K562 (cell line): ENCODE measurements around the gene ABHD4. TPM values are rescaled to one million over a fixed set of nuclear protein-coding genes. Genes with fewer than 3 reads are reported as not detected.

Experiments used
- ATAC-seq: fragments of 200-7000 bp; cut with Tn5 transposase; 3 replicates; pipeline ENCODE4 v1.9.1; 2020; ENCODE audit warnings: moderate library complexity
- BruUV-seq: library from RNA; stranded (reverse); fragments of 400-500 nt; replicated peaks from 2 replicates; lab custom pipeline; 2021; lab: Mats Ljungman, UMichigan
- CTCF ChIA-PET: fragments of 300-600 bp; formaldehyde crosslinking; extraction: SDS; loops from one replicate; lab custom pipeline; 2021; ENCODE audit warnings: low intra/inter-chr PET ratio; lab: Yijun Ruan, JAX
- POLR2A ChIA-PET: fragments of 300-600, 350-650 bp; sonication (Branson Sonifier 250); formaldehyde crosslinking; extraction: SDS; loops from one replicate; lab custom pipeline; 2021; ENCODE audit warnings: antibody characterized with exemption, inconsistent platforms; lab: Yijun Ruan, JAX
- DNase-seq, 4 experiments: peaks; one replicate each; pipeline versions ENCODE4 v3.0.0 to v3.0.0-alpha.2; 2011 to 2018; ENCODE audit warnings: low spot score in 3 of 4, mixed read lengths in 3 of 4; ENCODE audit errors: extremely low read depth in 1 of 4
- FAIRE-seq: peaks from 2 replicates; lab custom pipeline; 2011; peaks lifted over from hg19 to GRCh38; lab: Jason Lieb, UNC
- H2AFZ ChIP-seq: 2 replicates; pipeline ENCODE4 v1.6.0; 2011; ENCODE audit warnings: low read depth, low read length, control low read depth, inconsistent platforms
- H3K27ac ChIP-seq: fragments of 200-600 bp; 3 replicates; pipeline ENCODE4 v1.8.0; 2011; ENCODE audit warnings: low read depth, mild to moderate bottlenecking, control low read depth, inconsistent platforms, low read length, moderate library complexity, mixed read lengths; ENCODE audit errors: extremely low read depth
- H3K27me3 ChIP-seq, 2 experiments: fragments of 300-600 bp in 1 of 2; 2 replicates in 1 of 2; 3 replicates in 1 of 2; pipeline versions ENCODE4 v1.6.0 to v1.8.0; 2011; ENCODE audit warnings: inconsistent platforms in 2 of 2, low read length in 2 of 2, mild to moderate bottlenecking in 1 of 2, mixed read lengths in 1 of 2, moderate library complexity in 1 of 2; ENCODE audit not compliant: control insufficient read depth in 2 of 2, insufficient read depth in 2 of 2
- H3K36me3 ChIP-seq: fragments of 300-600 bp; 3 replicates; pipeline ENCODE4 v1.8.0; 2011; ENCODE audit warnings: mild to moderate bottlenecking, low read length, inconsistent platforms; ENCODE audit not compliant: control insufficient read depth, insufficient read depth
- H3K4me1 ChIP-seq, 2 experiments: fragments of 200-600 bp in 1 of 2; replicated peaks in 1 of 2; 2 replicates in 1 of 2; 3 replicates in 1 of 2; pipeline versions ENCODE4 v1.5.1 to v1.8.0; 2011; ENCODE audit warnings: inconsistent platforms in 2 of 2, low read length in 2 of 2, mild to moderate bottlenecking in 1 of 2, mixed read lengths in 1 of 2, moderate library complexity in 1 of 2; ENCODE audit not compliant: control insufficient read depth in 2 of 2, insufficient read depth in 2 of 2
- H3K4me2 ChIP-seq: 2 replicates; pipeline ENCODE4 v1.6.1; 2011; ENCODE audit warnings: low read length, control low read depth, inconsistent platforms, mixed read lengths; ENCODE audit not compliant: insufficient read depth
- H3K4me3 ChIP-seq: fragments of 200-600 bp; sonication (generic), shearing (Covaris generic); 2 replicates; pipeline ENCODE4 v1.5.1; 2016; ENCODE audit warnings: control low read depth, inconsistent platforms
- H3K79me2 ChIP-seq: fragments of 200-600 bp; 3 replicates; pipeline ENCODE4 v1.8.0; 2011; ENCODE audit warnings: low read length, inconsistent platforms; ENCODE audit not compliant: control insufficient read depth, insufficient read depth
- H3K9ac ChIP-seq, 2 experiments: 2 replicates each; pipeline versions ENCODE4 v1.6.0 to v1.6.1; 2011; ENCODE audit warnings: low read depth in 2 of 2, low read length in 2 of 2, control low read depth in 1 of 2, inconsistent platforms in 1 of 2, mild to moderate bottlenecking in 1 of 2, mixed read lengths in 1 of 2; ENCODE audit not compliant: insufficient read depth in 1 of 2
- H3K9me1 ChIP-seq: one replicate; pipeline ENCODE4 v1.6.0; 2011; ENCODE audit warnings: inconsistent platforms, mild to moderate bottlenecking, low read length, moderate library complexity; ENCODE audit not compliant: control insufficient read depth, insufficient read depth
- H3K9me3 ChIP-seq: replicated peaks from 2 replicates; pipeline ENCODE4 v1.5.1; 2011; ENCODE audit warnings: low read depth, low read length, inconsistent platforms; ENCODE audit not compliant: control insufficient read depth, insufficient read depth
- H4K20me1 ChIP-seq: replicated peaks from 2 replicates; pipeline ENCODE4 v1.6.1; 2011; ENCODE audit warnings: low read length, inconsistent platforms, mixed read lengths; ENCODE audit not compliant: control insufficient read depth, insufficient read depth
- CBFA2T3 ChIP-seq: fragments of 450-650 bp; IDR thresholded peaks from 2 replicates; pipeline ENCODE4 v1.6.1; 2017
- PHF8 ChIP-seq: fragments of 200-600 bp; sonication (generic); IDR thresholded peaks from 2 replicates; pipeline ENCODE4 v1.6.1; 2012; ENCODE audit warnings: mixed run types, mild to moderate bottlenecking, inconsistent platforms, low read length, moderate library complexity, borderline replicate concordance
- SPI1 ChIP-seq: IDR thresholded peaks from 2 replicates; pipeline ENCODE4 v1.6.1; 2011; ENCODE audit warnings: low read depth, low read length, control low read depth, borderline replicate concordance
- TEAD2 ChIP-seq: fragments of 450-650 bp; IDR thresholded peaks from 2 replicates; pipeline ENCODE4 v1.6.1; 2016; ENCODE audit warnings: missing genetic modification characterization, control low read depth, missing compliant biosample characterization
- ZBTB11 ChIP-seq, 3 experiments: fragments of 200-800 bp in 1 of 3; fragments of 250-450 bp in 1 of 3; fragments of 450-650 bp in 1 of 3; sonication (Bioruptor Pico) in 1 of 3; sonication (Bioruptor generic) in 1 of 3; formaldehyde crosslinking in 1 of 3; IDR thresholded peaks; 2 replicates each; pipeline versions ENCODE4 v1.6.1 to v1.8.0; 2016 to 2022; ENCODE audit warnings: mild to moderate bottlenecking in 2 of 3, missing genetic modification characterization in 2 of 3, missing compliant biosample characterization in 1 of 3, moderate library complexity in 1 of 3
- WGBS: fragments of 100-300 bp; shearing (Covaris generic); methylation state at CpG from one replicate; pipeline ENCODE4 v1.1.6; 2016; ENCODE audit warnings: low coverage, mixed read lengths; ENCODE audit not compliant: insufficient coverage; ENCODE audit errors: missing lambda C conversion rate; 5-methylcytosine and 5-hydroxymethylcytosine counted together
- in situ Hi-C: fragments of 300-500 bp; cut with MboI; formaldehyde crosslinking; loops from 4 replicates; pipeline ENCODE4 v1.15.0; 2018; ENCODE audit warnings: inconsistent platforms, mixed read lengths
- intact Hi-C: fragments of 100-400 bp; cut with micrococcal nuclease; formaldehyde crosslinking; loops from 2 replicates; pipeline ENCODE4 v1.14.2; 2022
- polyA plus RNA-seq, 8 experiments: library from polyadenylated mRNA; depleted of rRNA in 4 of 8; stranded (reverse) in 5 of 8; unstranded in 3 of 8; fragments of >200 nt; fragmentation: Nextera tagmentation in 2 of 8; fragmentation: Illumina TruSeq in 1 of 8; extraction: Ambion mirVana in 2 of 8; extraction: Trizol in 1 of 8; gene quantifications; 2 replicates each; pipeline versions ENCODE4 v1.2.1 to v1.2.3, GENCODE V29; 2011 to 2014; ENCODE audit warnings: inconsistent platforms in 1 of 8, missing spikeins in 1 of 8
- total RNA-seq, 7 experiments: library from RNA; depleted of rRNA in 6 of 7; stranded (reverse); fragments of >200 nt in 6 of 7; fragmentation: Illumina TruSeq in 2 of 7; extraction: Trizol in 2 of 7; gene quantifications; 2 replicates each; pipeline versions ENCODE4 v1.2.1 to v1.2.3, GENCODE V29; 2011 to 2021; ENCODE audit warnings: low replicate concordance in 1 of 7
- TF ChIP-seq, protein P1 (sequence below), 2 experiments: fragments of 450-650 bp; formaldehyde crosslinking in 1 of 2; IDR thresholded peaks; 2 replicates each; pipeline versions ENCODE4 v1.4.0 to v1.6.1; 2014 to 2020; ENCODE audit warnings: mild to moderate bottlenecking in 2 of 2, borderline replicate concordance in 1 of 2, low read depth in 1 of 2

ABHD4 gene
- total and polyA plus RNA-seq, 9 of the 15 experiments (the other 6 are each of a cell fraction or from before 2014, with no cell fraction given): 3.6 to 12.0 (median 7.2) TPM

DNA sequence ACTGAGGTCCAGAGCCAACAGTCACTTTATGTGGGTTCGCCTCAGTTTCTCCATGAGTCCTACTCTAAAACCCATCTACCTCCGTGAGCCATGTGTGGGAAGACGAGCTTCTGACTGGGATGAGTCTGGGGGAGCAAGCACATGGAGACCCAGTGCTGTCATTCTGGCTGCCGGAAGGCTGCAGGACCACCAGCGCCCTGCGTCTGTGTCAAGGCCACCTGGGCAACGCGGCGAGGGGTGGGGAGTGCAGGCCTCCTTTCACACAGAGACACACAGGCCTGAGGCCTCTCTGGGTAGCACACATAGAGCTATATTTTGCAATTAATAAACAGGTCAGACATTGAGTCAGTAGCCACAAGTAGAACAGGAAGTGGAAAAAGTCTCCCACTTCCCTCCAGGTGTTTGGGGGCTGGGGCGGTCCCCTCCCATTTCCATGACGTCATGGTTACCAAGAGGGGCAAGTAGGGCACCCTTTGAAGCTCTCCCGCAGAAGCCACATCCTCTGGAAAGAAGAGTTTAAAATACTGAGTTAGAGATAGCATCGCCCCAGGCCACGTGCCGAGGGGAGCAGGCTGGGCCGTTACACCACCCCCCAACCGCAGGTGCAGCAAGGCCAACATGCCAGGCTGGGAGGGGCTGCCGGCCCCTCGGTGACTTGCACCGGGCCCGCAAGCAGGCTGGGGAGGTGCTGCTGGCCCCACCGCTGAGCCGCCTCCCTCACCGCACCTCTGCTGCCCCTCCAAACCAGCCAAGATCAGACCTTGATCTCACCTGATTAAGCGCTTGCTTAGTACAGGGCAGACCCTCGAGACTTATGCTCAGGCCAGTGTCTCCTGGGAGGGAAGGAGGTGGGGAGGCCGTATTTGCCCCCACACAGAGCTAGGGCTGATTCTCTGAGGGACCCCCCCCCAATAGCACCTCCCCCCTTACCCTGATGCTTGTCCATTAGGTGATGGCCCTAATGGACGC lies 41.8 kb upstream of the ABHD4 start:
- peak; percentile 31 for ATAC-seq
- FAIRE-seq: no peak
- in situ Hi-C loops: loop anchor here (10.0 kb wide), 1 partner anchor 172 kb away; no protein-coding TSS in a partner anchor
- no peaks in the 10 kb centered on the region for H3K79me2 ChIP-seq
- no peaks in the 10 kb centered on the region for H3K9me3 ChIP-seq
- H3K9me1 ChIP-seq: no peaks in the 10 kb centered on the region
- no peaks in the 10 kb centered on the region for H3K27me3 ChIP-seq
- H3K4me3 ChIP-seq: no peak overlapping the region
- 49% methylated on average over 14 of the region's 28 CpGs for WGBS
- peak overlapping the region; percentile 71 for H3K27ac ChIP-seq
- peak overlapping the region; percentile 70 for H3K4me2 ChIP-seq
- H2AFZ ChIP-seq: peak overlapping the region; percentile 97
- intact Hi-C loops: loop anchor here (2.0 to 10.0 kb wide), 3 partner anchors 88 to 296 kb away; partner anchors contain the start of gene OR6J1
- H4K20me1 ChIP-seq: no peaks in the 10 kb centered on the region
- no TSS peak for BruUV-seq
- H3K36me3 ChIP-seq: no peaks in the 10 kb centered on the region
- peak overlapping the region; percentile 64 to 84 for H3K9ac ChIP-seq
- peak; percentile 31 to 66 (median 56) for DNase-seq
- ChIA-PET CTCF (interaction anchor here (0.7 to 4.6 kb wide), 13 partner anchors 14 to 499 kb away, joined by 3 to 58 read pairs (median 5); partner anchors contain the start of genes AJUBA and OR6J1), POLR2A (interaction anchor here (0.6 to 1.0 kb wide), 4 partner anchors 9 to 218 kb away, joined by 3 to 4 read pairs (median 3); no protein-coding TSS in a partner anchor)
- H3K4me1 ChIP-seq: peaks cover 24 to 35% of the 10 kb centered on the region in 2 experiments
- TF ChIP-seq ZBTB11 (CRISPR knock-in tag; IDR thresholded peaks at IDR 0.05) (no peak), CBFA2T3 (peak; percentile 39; the same call in 1 of the 2 replicates), PHF8 (no peak), SPI1 (peak; percentile 74), TEAD2 (no peak)
- TF ChIP-seq, protein P1, sequence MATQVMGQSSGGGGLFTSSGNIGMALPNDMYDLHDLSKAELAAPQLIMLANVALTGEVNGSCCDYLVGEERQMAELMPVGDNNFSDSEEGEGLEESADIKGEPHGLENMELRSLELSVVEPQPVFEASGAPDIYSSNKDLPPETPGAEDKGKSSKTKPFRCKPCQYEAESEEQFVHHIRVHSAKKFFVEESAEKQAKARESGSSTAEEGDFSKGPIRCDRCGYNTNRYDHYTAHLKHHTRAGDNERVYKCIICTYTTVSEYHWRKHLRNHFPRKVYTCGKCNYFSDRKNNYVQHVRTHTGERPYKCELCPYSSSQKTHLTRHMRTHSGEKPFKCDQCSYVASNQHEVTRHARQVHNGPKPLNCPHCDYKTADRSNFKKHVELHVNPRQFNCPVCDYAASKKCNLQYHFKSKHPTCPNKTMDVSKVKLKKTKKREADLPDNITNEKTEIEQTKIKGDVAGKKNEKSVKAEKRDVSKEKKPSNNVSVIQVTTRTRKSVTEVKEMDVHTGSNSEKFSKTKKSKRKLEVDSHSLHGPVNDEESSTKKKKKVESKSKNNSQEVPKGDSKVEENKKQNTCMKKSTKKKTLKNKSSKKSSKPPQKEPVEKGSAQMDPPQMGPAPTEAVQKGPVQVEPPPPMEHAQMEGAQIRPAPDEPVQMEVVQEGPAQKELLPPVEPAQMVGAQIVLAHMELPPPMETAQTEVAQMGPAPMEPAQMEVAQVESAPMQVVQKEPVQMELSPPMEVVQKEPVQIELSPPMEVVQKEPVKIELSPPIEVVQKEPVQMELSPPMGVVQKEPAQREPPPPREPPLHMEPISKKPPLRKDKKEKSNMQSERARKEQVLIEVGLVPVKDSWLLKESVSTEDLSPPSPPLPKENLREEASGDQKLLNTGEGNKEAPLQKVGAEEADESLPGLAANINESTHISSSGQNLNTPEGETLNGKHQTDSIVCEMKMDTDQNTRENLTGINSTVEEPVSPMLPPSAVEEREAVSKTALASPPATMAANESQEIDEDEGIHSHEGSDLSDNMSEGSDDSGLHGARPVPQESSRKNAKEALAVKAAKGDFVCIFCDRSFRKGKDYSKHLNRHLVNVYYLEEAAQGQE (IDR thresholded peaks at IDR 0.05; ENCODE audit: borderline replicate concordance): no peak
- TF ChIP-seq, protein P1 (CRISPR knock-in tag; IDR thresholded peaks at IDR 0.05; ENCODE audit: low read depth): no peak
